ENCODE results near the gene IRAK2.

IRAK2 gene

GRCh38 chr3:10192953-10193691, 28.4 kb downstream of the IRAK2 start:
- Histone ChIP-seq H3K4me3 (ENCODE audit: low read depth in 1 of 2, low read length in 2 of 2) (no peak overlapping the region), H3K27ac (ENCODE audit: low read length) (peak overlapping the region; percentile 82), H3K27me3 (ENCODE audit: low read depth, low read length) (no peaks in the 10 kb centered on the region), H3K9me3 (ENCODE audit: control insufficient read depth in 1 of 2, low read length in 2 of 2) (no peaks in the 10 kb centered on the region), H3K36me3 (ENCODE audit: control insufficient read depth in 1 of 2, insufficient read depth in 2 of 2, low read length in 2 of 2) (peaks cover 0 to 5% of the 10 kb centered on the region in 2 donors), H3K4me1 (ENCODE audit: control insufficient read depth in 1 of 2, insufficient read depth in 2 of 2, low read length in 2 of 2) (peaks cover 27 to 49% of the 10 kb centered on the region in 2 donors)

GRCh38 chr3:10193692-10194327, 29.1 kb downstream of the IRAK2 start:
- Histone ChIP-seq H3K9me3 (ENCODE audit: control insufficient read depth in 1 of 2, low read length in 2 of 2) (no peaks in the 10 kb centered on the region), H3K4me3 (ENCODE audit: low read depth in 1 of 2, low read length in 2 of 2) (no peak overlapping the region), H3K27ac (ENCODE audit: low read length) (peak overlapping the region; percentile 46), H3K27me3 (ENCODE audit: low read depth, low read length) (no peaks in the 10 kb centered on the region), H3K4me1 (ENCODE audit: control insufficient read depth in 1 of 2, insufficient read depth in 2 of 2, low read length in 2 of 2) (peaks cover 31 to 49% of the 10 kb centered on the region in 2 donors), H3K36me3 (ENCODE audit: control insufficient read depth in 1 of 2, insufficient read depth in 2 of 2, low read length in 2 of 2) (peaks cover 0 to 5% of the 10 kb centered on the region in 2 donors)

- H3K9me3 ChIP-seq (ENCODE audit: control insufficient read depth in 1 of 2, low read length in 2 of 2), result no peaks in the 10 kb centered on the region
- no peak overlapping the region for H3K4me3 ChIP-seq (ENCODE audit: low read depth in 1 of 2, low read length in 2 of 2)
- H3K4me1 ChIP-seq (ENCODE audit: control insufficient read depth in 1 of 2, insufficient read depth in 2 of 2, low read length in 2 of 2), result peaks cover 28 to 42% of the 10 kb centered on the region in 2 donors
Observed at GRCh38 chr3:10194328-10195071, 29.8 kb downstream of the IRAK2 start.

GRCh38 chr3:10195366-10196089, 30.8 kb downstream of the IRAK2 start:
- no peaks in the 10 kb centered on the region for H3K27me3 ChIP-seq (ENCODE audit: low read depth, low read length)
- H3K9me3 ChIP-seq (ENCODE audit: control insufficient read depth in 1 of 2, low read length in 2 of 2), result no peaks in the 10 kb centered on the region
- H3K36me3 ChIP-seq (ENCODE audit: control insufficient read depth in 1 of 2, insufficient read depth in 2 of 2, low read length in 2 of 2), result peaks cover 0 to 5% of the 10 kb centered on the region in 2 donors
- H3K27ac ChIP-seq (ENCODE audit: low read length), result no peak overlapping the region
- H3K4me1 ChIP-seq (ENCODE audit: control insufficient read depth in 1 of 2, insufficient read depth in 2 of 2, low read length in 2 of 2), result peaks cover 28 to 31% of the 10 kb centered on the region in 2 donors
- no peak overlapping the region for H3K4me3 ChIP-seq (ENCODE audit: low read depth in 1 of 2, low read length in 2 of 2)

More at GRCh38 chr3:10194328-10195071, 29.8 kb downstream of the IRAK2 start:
- peak overlapping the region; percentile 46 for H3K27ac ChIP-seq (ENCODE audit: low read length)
- peaks cover 0 to 5% of the 10 kb centered on the region in 2 donors for H3K36me3 ChIP-seq (ENCODE audit: control insufficient read depth in 1 of 2, insufficient read depth in 2 of 2, low read length in 2 of 2)
- no peaks in the 10 kb centered on the region for H3K27me3 ChIP-seq (ENCODE audit: low read depth, low read length)

GRCh38 chr3:10196389-10197052, 31.8 kb downstream of the IRAK2 start:
- Histone ChIP-seq H3K9me3 (ENCODE audit: control insufficient read depth in 1 of 2, low read length in 2 of 2) (no peaks in the 10 kb centered on the region), H3K27ac (ENCODE audit: low read length) (no peak overlapping the region), H3K27me3 (ENCODE audit: low read depth, low read length) (no peaks in the 10 kb centered on the region), H3K4me3 (ENCODE audit: low read depth in 1 of 2, low read length in 2 of 2) (no peak overlapping the region), H3K36me3 (ENCODE audit: control insufficient read depth in 1 of 2, insufficient read depth in 2 of 2, low read length in 2 of 2) (peaks cover 0 to 9% of the 10 kb centered on the region in 2 donors), H3K4me1 (ENCODE audit: control insufficient read depth in 1 of 2, insufficient read depth in 2 of 2, low read length in 2 of 2) (peaks cover 23 to 24% of the 10 kb centered on the region in 2 donors)

- H3K4me3 ChIP-seq (ENCODE audit: low read depth in 1 of 2, low read length in 2 of 2), result no peak overlapping the region
- peaks cover 15 to 17% of the 10 kb centered on the region in 2 donors for H3K4me1 ChIP-seq (ENCODE audit: control insufficient read depth in 1 of 2, insufficient read depth in 2 of 2, low read length in 2 of 2)
- H3K9me3 ChIP-seq (ENCODE audit: control insufficient read depth in 1 of 2, low read length in 2 of 2), result no peaks in the 10 kb centered on the region
- H3K27ac ChIP-seq (ENCODE audit: low read length), result no peak overlapping the region
- H3K27me3 ChIP-seq (ENCODE audit: low read depth, low read length), result no peaks in the 10 kb centered on the region
- peaks cover 0 to 4% of the 10 kb centered on the region in 2 donors for H3K36me3 ChIP-seq (ENCODE audit: control insufficient read depth in 1 of 2, insufficient read depth in 2 of 2, low read length in 2 of 2)
Observed at GRCh38 chr3:10198226-10198625, 33.5 kb downstream of the IRAK2 start.

- H3K4me1 ChIP-seq (ENCODE audit: control insufficient read depth in 1 of 2, insufficient read depth in 2 of 2, low read length in 2 of 2), result peaks cover 8 to 9% of the 10 kb centered on the region in 2 donors
- H3K4me3 ChIP-seq (ENCODE audit: low read depth in 1 of 2, low read length in 2 of 2), result no peak overlapping the region
- peak overlapping the region; percentile 19 for H3K27ac ChIP-seq (ENCODE audit: low read length)
- H3K27me3 ChIP-seq (ENCODE audit: low read depth, low read length), result no peaks in the 10 kb centered on the region
- H3K36me3 ChIP-seq (ENCODE audit: control insufficient read depth in 1 of 2, insufficient read depth in 2 of 2, low read length in 2 of 2), result peaks cover 0 to 4% of the 10 kb centered on the region in 2 donors
- H3K9me3 ChIP-seq (ENCODE audit: control insufficient read depth in 1 of 2, low read length in 2 of 2), result no peaks in the 10 kb centered on the region
Observed at GRCh38 chr3:10198761-10199649, 34.3 kb downstream of the IRAK2 start.

- H3K4me3 ChIP-seq (ENCODE audit: low read depth in 1 of 2, low read length in 2 of 2), result no peak overlapping the region
- no peaks in the 10 kb centered on the region for H3K27me3 ChIP-seq (ENCODE audit: low read depth, low read length)
- no peaks in the 10 kb centered on the region for H3K9me3 ChIP-seq (ENCODE audit: control insufficient read depth in 1 of 2, low read length in 2 of 2)
- no peaks in the 10 kb centered on the region for H3K4me1 ChIP-seq (ENCODE audit: control insufficient read depth in 1 of 2, insufficient read depth in 2 of 2, low read length in 2 of 2)
- H3K27ac ChIP-seq (ENCODE audit: low read length), result no peak overlapping the region
- peaks cover 2 to 8% of the 10 kb centered on the region in 2 donors for H3K36me3 ChIP-seq (ENCODE audit: control insufficient read depth in 1 of 2, insufficient read depth in 2 of 2, low read length in 2 of 2)
Observed at GRCh38 chr3:10204921-10205320, 40.2 kb downstream of the IRAK2 start.

- Histone ChIP-seq H3K36me3 (ENCODE audit: control insufficient read depth in 1 of 2, insufficient read depth in 2 of 2, low read length in 2 of 2) (peaks cover 2 to 8% of the 10 kb centered on the region in 2 donors), H3K4me3 (ENCODE audit: low read depth in 1 of 2, low read length in 2 of 2) (no peak overlapping the region), H3K27ac (ENCODE audit: low read length) (no peak overlapping the region), H3K4me1 (ENCODE audit: control insufficient read depth in 1 of 2, insufficient read depth in 2 of 2, low read length in 2 of 2) (no peaks in the 10 kb centered on the region), H3K27me3 (ENCODE audit: low read depth, low read length) (no peaks in the 10 kb centered on the region), H3K9me3 (ENCODE audit: control insufficient read depth in 1 of 2, low read length in 2 of 2) (no peaks in the 10 kb centered on the region)
Observed at GRCh38 chr3:10205451-10206165, 40.9 kb downstream of the IRAK2 start.

Measured in muscle layer of duodenum (tissue), 2 donors.